COR-L47 (cell line): ENCODE results near the gene EML3.
"Not testable (repeated sequence)": the region's sequence is repeated elsewhere in the genome, so short reads cannot be mapped to it uniquely, and the experiment has no call there.

ENCODE experiments used
- DNase-seq: peaks from one replicate; lab custom pipeline; 2025; lab: John Stamatoyannopoulos, UW

The EML3 gene

GRCh38 chr11:62595124-62595523, 17.5 kb downstream of the EML3 start:
- DNase-seq, result no peak

GRCh38 chr11:62593434-62594044, 19.0 kb downstream of the EML3 start:
- peak; percentile 63 for DNase-seq

GRCh38 chr11:62592989-62593421, 19.6 kb downstream of the EML3 start:
- no peak for DNase-seq

GRCh38 chr11:62592146-62592815, 20.3 kb downstream of the EML3 start:
- DNase-seq, result no peak

GRCh38 chr11:62591448-62592145, 21.0 kb downstream of the EML3 start, which contains the start of gene TUT1:
Gene TUT1 (minus strand): TSS chr11:62591523. CDS start chr11:62591485, 38 bp downstream.
- DNase-seq, result peak; percentile 99

- DNase-seq, result no peak
Observed at GRCh38 chr11:62588966-62589637, 23.5 kb downstream of the EML3 start.

- DNase-seq, result not testable (repeated sequence)
Observed at GRCh38 chr11:62585356-62585755, 27.2 kb downstream of the EML3 start.

GRCh38 chr11:62581735-62582134, 30.8 kb downstream of the EML3 start:
- not testable (repeated sequence) for DNase-seq

GRCh38 chr11:62580959-62581715, 31.4 kb downstream of the EML3 start:
- no peak for DNase-seq

- DNase-seq, result no peak
Observed at GRCh38 chr11:62579252-62579651, 33.3 kb downstream of the EML3 start.

- DNase-seq, result no peak
Observed at GRCh38 chr11:62578541-62578940, 34.0 kb downstream of the EML3 start.

GRCh38 chr11:62577046-62577714, 35.4 kb downstream of the EML3 start:
- no peak for DNase-seq

- no peak for DNase-seq
Observed at GRCh38 chr11:62575837-62576236, 36.7 kb downstream of the EML3 start.

GRCh38 chr11:62575156-62575555, 37.4 kb downstream of the EML3 start:
- DNase-seq, result no peak

GRCh38 chr11:62574363-62575071, 38.1 kb downstream of the EML3 start:
- no peak for DNase-seq

GRCh38 chr11:62573592-62574362, 38.8 kb downstream of the EML3 start, which contains the start of gene EEF1G:
Gene EEF1G (minus strand): TSS chr11:62573891. CDS start chr11:62573842, 49 bp downstream.
- DNase-seq, result peak; percentile 99

GRCh38 chr11:62573006-62573591, 39.5 kb downstream of the EML3 start:
- no peak for DNase-seq

- no peak for DNase-seq
Observed at GRCh38 chr11:62572431-62572830, 40.1 kb downstream of the EML3 start.

GRCh38 chr11:62571493-62571892, 41.1 kb downstream of the EML3 start:
- DNase-seq, result not testable (repeated sequence)
